ENCODE results near the gene TMA7B. TPM values are rescaled to one million over a fixed set of nuclear protein-coding genes. Genes with fewer than 3 reads are reported as not detected.
A peak's percentile ranks its signal among the peaks of the same experiment; 100 is the strongest.
"Not testable (repeated sequence)": the region's sequence is repeated elsewhere in the genome, so short reads cannot be mapped to it uniquely, and the experiment has no call there.

TMA7B gene
- total RNA-seq, 4 donors from 2014 or later, result not detected

- DNase-seq (no peak), ATAC-seq (no peak)
- Histone ChIP-seq H3K4me3 (no peak overlapping the region), H3K9me3 (no peaks in the 10 kb centered on the region), H3K36me3 (no peaks in the 10 kb centered on the region), H3K4me1 (peaks cover 0 to 5% of the 10 kb centered on the region in 2 donors), H3K27me3 (peaks cover 18 to 31% (median 20%) of the 10 kb centered on the region in 3 donors), H3K27ac (no peak overlapping the region)
- TF ChIP-seq CTCF (IDR thresholded peaks at IDR 0.05 in 4 of 5, conservative IDR thresholded peaks at IDR 0.05 in 1 of 5) (no peak), POLR2A (IDR thresholded peaks at IDR 0.05) (no peak)
- intact Hi-C loops (cut with DNase I; ENCODE audit: low total_unique reads) (no loop called here), in situ Hi-C loops (cut with MboI; ENCODE audit: low sequenced_read_pairs in 4 of 4) (no loop called here)
These were observed 31.1 kb downstream of the TMA7B start for GRCh38 chr22:39991159-39991860.

DNA sequence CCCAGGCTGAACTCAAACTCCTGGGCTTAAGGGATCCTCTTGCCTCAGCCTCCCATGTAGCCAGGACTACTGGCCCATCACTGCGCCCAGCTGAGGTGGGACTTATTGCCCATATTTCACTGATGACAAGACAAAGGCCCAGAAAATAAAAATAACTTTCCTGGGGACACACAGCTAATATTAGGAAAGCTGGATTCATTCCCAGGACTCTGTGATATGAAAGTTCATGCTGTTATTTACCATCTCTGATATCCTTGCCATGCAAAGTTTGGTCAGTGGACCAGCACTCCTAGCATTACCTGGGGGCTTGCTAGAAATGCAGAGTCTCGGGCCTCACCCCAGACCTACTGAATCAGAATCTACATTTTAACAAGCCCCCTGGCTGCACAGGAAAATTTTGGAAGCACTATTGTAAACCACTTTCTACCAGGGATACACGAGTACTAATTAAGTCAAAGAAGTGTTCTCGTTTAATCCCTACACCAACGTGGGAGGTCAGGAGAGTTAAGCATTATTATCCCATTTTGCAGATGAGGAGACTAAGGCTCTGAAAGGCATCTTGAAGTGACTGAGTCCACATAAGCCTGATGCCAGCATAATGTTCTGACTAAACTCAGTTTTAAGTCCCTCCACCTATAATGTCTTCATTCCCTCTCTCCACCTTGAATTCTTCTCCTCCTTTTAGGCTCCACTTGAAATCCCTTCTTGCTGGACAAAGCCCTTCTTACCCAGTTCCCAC lies 32.1 kb downstream of the TMA7B start:
- peaks cover 0 to 5% of the 10 kb centered on the region in 2 donors for H3K4me1 ChIP-seq
- H3K4me3 ChIP-seq, result no peak overlapping the region
- no peaks in the 10 kb centered on the region for H3K36me3 ChIP-seq
- peaks cover 21 to 31% (median 25%) of the 10 kb centered on the region in 3 donors for H3K27me3 ChIP-seq
- no peak overlapping the region for H3K27ac ChIP-seq
- TF ChIP-seq CTCF (IDR thresholded peaks at IDR 0.05 in 4 of 5, conservative IDR thresholded peaks at IDR 0.05 in 1 of 5), result no peak
- TF ChIP-seq POLR2A (IDR thresholded peaks at IDR 0.05), result no peak
- intact Hi-C loops (cut with DNase I; ENCODE audit: low total_unique reads) (no loop called here), in situ Hi-C loops (cut with MboI; ENCODE audit: low sequenced_read_pairs in 4 of 4) (no loop called here)
- ATAC-seq, result no peak
- no peaks in the 10 kb centered on the region for H3K9me3 ChIP-seq
- no peak for DNase-seq

GRCh38 chr22:39992894-39993293 lies 32.7 kb downstream of the TMA7B start:
- H3K4me3 ChIP-seq; DNase-seq; ATAC-seq; H3K36me3 ChIP-seq; H3K4me1 ChIP-seq; intact Hi-C loops (cut with DNase I; ENCODE audit: low total_unique reads); in situ Hi-C loops (cut with MboI; ENCODE audit: low sequenced_read_pairs in 4 of 4); H3K9me3 ChIP-seq; H3K27ac ChIP-seq: not testable (repeated sequence)
- peaks cover 21 to 31% (median 31%) of the 10 kb centered on the region in 3 donors for H3K27me3 ChIP-seq

- Histone ChIP-seq H3K4me3 (peak overlapping the region in 1 of 4 donors; percentile 25), H3K27me3 (peaks cover 21 to 32% (median 31%) of the 10 kb centered on the region in 3 donors), H3K27ac (no peak overlapping the region), H3K9me3 (no peaks in the 10 kb centered on the region), H3K36me3 (no peaks in the 10 kb centered on the region), H3K4me1 (peaks cover 0 to 5% of the 10 kb centered on the region in 2 donors)
- ATAC-seq, result no peak
- in situ Hi-C loops (cut with MboI; ENCODE audit: low sequenced_read_pairs in 4 of 4), result no loop called here
- DNase-seq, result no peak
- intact Hi-C loops (cut with DNase I; ENCODE audit: low total_unique reads), result no loop called here
- TF ChIP-seq CTCF (IDR thresholded peaks at IDR 0.05 in 4 of 5, conservative IDR thresholded peaks at IDR 0.05 in 1 of 5), result no peak
- TF ChIP-seq POLR2A (IDR thresholded peaks at IDR 0.05), result no peak
These were observed 33.9 kb downstream of the TMA7B start for GRCh38 chr22:39994041-39994565.

Measured in gastrocnemius medialis (tissue), 4 donors.